Liver (tissue), 3 donors: ENCODE data around the gene PLCL1.

Experiments used
- CTCF ChIP-seq: fragments of 150-350 bp; IDR thresholded peaks from 2 replicates; pipeline ENCODE4 v1.5.1; 2017; ENCODE audit warnings: improper control_type of control experiment, low read depth, low read length; ENCODE audit not compliant: missing input control
- JUND ChIP-seq, 2 donors: IDR thresholded peaks; 2 replicates each; pipeline ENCODE4 v1.6.1; 2016; ENCODE audit warnings: antibody characterized with exemption in 2 of 2
- RAD21 ChIP-seq, 2 donors: IDR thresholded peaks; 2 replicates each; pipeline ENCODE4 v1.6.1; 2016; ENCODE audit warnings: antibody characterized with exemption in 2 of 2, mild to moderate bottlenecking in 2 of 2
- REST ChIP-seq: IDR thresholded peaks from 2 replicates; pipeline ENCODE4 v1.6.1; 2016; ENCODE audit warnings: antibody characterized with exemption, mild to moderate bottlenecking
- SP1 ChIP-seq: IDR thresholded peaks from 2 replicates; pipeline ENCODE4 v1.6.1; 2018; ENCODE audit warnings: antibody characterized with exemption, mild to moderate bottlenecking
- YY1 ChIP-seq: IDR thresholded peaks from 2 replicates; pipeline ENCODE4 v1.6.1; 2016; ENCODE audit warnings: antibody characterized with exemption, mild to moderate bottlenecking
- donor health status: healthy.
- donor health status: healthy.

- TF ChIP-seq CTCF (no peak), REST (no peak), JUND (IDR thresholded peaks at IDR 0.05) (no peak), YY1 (no peak), SP1 (no peak), RAD21 (IDR thresholded peaks at IDR 0.05) (no peak)
These were observed 115.1 kb downstream of the PLCL1 start for GRCh38 chr2:197919487-197919886.
